ENCODE data around the gene TMEM203.

DNA sequence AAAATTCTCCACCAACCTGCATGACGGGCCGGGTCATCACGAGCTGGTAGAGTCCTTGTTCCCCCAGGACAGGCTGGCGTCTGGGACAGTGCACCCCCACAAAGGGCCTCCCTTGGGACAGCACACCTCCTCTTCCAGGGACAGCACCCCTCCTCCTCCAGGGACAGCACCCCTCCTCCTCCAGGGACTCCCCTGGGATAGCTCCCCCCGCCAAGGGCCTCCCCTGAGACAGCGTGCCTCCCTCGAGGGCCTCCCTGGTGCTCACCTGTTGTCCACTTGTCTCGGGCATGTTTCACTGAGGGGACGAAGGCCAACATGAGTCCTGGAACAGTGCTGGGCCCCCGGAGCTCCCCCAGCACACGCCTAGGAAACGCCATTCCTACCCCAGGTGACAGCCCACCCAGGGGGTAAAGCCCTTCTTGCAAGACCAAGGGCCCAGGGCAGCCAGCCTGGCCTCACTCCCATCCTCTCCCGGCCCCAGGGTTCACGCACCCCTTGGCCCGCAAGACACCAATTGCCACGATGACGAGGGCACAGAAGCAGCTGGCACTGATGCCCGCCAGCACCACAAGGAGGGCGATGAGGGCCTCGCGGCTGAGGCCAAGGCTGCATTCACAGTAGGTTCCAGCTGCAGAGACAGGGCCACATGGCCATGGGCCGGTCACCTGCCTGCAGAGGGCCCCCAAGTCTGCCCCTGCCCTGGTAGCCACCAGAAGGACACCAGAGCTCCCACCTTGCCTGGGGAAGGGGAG, 34.1 kb downstream of the TMEM203 start:
- TF ChIP-seq, protein P1, sequence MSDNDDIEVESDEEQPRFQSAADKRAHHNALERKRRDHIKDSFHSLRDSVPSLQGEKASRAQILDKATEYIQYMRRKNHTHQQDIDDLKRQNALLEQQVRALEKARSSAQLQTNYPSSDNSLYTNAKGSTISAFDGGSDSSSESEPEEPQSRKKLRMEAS (IDR thresholded peaks at IDR 0.05; ENCODE audit: low read depth, low read length) = no peak
- no peak for TF ChIP-seq POLR2AphosphoS2 (IDR thresholded peaks at IDR 0.05; ENCODE audit: low read depth, low read length)
- no peak for TF ChIP-seq POLR2A (IDR thresholded peaks at IDR 0.05; ENCODE audit: low read depth, low read length)
- TF ChIP-seq SIN3A (IDR thresholded peaks at IDR 0.05; ENCODE audit: low read depth, low read length) = no peak
- TF ChIP-seq PML (IDR thresholded peaks at IDR 0.05; ENCODE audit: low read length) = no peak
- no peak for TF ChIP-seq MTA3 (IDR thresholded peaks at IDR 0.05; ENCODE audit: borderline replicate concordance, low read length)
- TF ChIP-seq JUND (IDR thresholded peaks at IDR 0.05; ENCODE audit: low read depth, low read length) = no peak
- TF ChIP-seq, protein P2, sequence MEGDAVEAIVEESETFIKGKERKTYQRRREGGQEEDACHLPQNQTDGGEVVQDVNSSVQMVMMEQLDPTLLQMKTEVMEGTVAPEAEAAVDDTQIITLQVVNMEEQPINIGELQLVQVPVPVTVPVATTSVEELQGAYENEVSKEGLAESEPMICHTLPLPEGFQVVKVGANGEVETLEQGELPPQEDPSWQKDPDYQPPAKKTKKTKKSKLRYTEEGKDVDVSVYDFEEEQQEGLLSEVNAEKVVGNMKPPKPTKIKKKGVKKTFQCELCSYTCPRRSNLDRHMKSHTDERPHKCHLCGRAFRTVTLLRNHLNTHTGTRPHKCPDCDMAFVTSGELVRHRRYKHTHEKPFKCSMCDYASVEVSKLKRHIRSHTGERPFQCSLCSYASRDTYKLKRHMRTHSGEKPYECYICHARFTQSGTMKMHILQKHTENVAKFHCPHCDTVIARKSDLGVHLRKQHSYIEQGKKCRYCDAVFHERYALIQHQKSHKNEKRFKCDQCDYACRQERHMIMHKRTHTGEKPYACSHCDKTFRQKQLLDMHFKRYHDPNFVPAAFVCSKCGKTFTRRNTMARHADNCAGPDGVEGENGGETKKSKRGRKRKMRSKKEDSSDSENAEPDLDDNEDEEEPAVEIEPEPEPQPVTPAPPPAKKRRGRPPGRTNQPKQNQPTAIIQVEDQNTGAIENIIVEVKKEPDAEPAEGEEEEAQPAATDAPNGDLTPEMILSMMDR (IDR thresholded peaks at IDR 0.05 in 2 of 3, conservative IDR thresholded peaks at IDR 0.05 in 1 of 3; ENCODE audit: control insufficient read depth in 2 of 3, extremely low read depth in 1 of 3, insufficient read depth in 1 of 3, low read depth in 3 of 3, low read length in 3 of 3) = no peak
- TF ChIP-seq HCFC1 (IDR thresholded peaks at IDR 0.05; ENCODE audit: low read length) = no peak

Measured in GM12878 (cell line).